Smooth muscle cell (in vitro differentiated cells): ENCODE measurements around the gene TSPAN13. TPM values are rescaled to one million over a fixed set of nuclear protein-coding genes. Genes with fewer than 3 reads are reported as not detected.
A peak's percentile ranks its signal among the peaks of the same experiment; 100 is the strongest.

ENCODE experiments used
- DNase-seq: peaks from one replicate; lab custom pipeline; 2025; ENCODE audit not compliant: unreplicated experiment; lab: John Stamatoyannopoulos, UW
- H2AFZ ChIP-seq: fragments of 200-600 bp; sonication (generic); 2 replicates; pipeline ENCODE4 v1.6.0; 2016; ENCODE audit warnings: antibody characterized with exemption, low read depth, mild to moderate bottlenecking
- H3F3A ChIP-seq: fragments of 200-600 bp; sonication (generic); 2 replicates; pipeline ENCODE4 v1.6.0; 2017; ENCODE audit warnings: antibody characterized with exemption, low read depth
- H3K27ac ChIP-seq: fragments of 200-600 bp; sonication (generic); 2 replicates; pipeline ENCODE4 v1.5.1; 2016; ENCODE audit warnings: low read depth, mild to moderate bottlenecking
- H3K27me3 ChIP-seq: fragments of 200-600 bp; sonication (generic); 2 replicates; pipeline ENCODE4 v1.6.1; 2016; ENCODE audit warnings: low read depth, mild to moderate bottlenecking
- H3K36me3 ChIP-seq: fragments of 200-600 bp; sonication (generic); 2 replicates; pipeline ENCODE4 v1.5.1; 2016; ENCODE audit warnings: low read depth
- H3K4me1 ChIP-seq: fragments of 200-600 bp; sonication (generic); 2 replicates; pipeline ENCODE4 v1.5.1; 2016; ENCODE audit warnings: low read depth
- H3K4me2 ChIP-seq: fragments of 200-600 bp; sonication (generic); 2 replicates; pipeline ENCODE4 v1.6.0; 2016; ENCODE audit warnings: mild to moderate bottlenecking
- H3K4me3 ChIP-seq: fragments of 200-600 bp; sonication (generic); 2 replicates; pipeline ENCODE4 v1.5.1; 2016; ENCODE audit warnings: mild to moderate bottlenecking
- H3K79me2 ChIP-seq: fragments of 200-600 bp; sonication (generic); 2 replicates; pipeline ENCODE4 v1.6.0; 2016; ENCODE audit warnings: low read depth, mild to moderate bottlenecking
- H3K9ac ChIP-seq: fragments of 200-600 bp; sonication (generic); 2 replicates; pipeline ENCODE4 v1.6.0; 2016; ENCODE audit warnings: low read depth
- H3K9me3 ChIP-seq: fragments of 200-600 bp; sonication (generic); replicated peaks from 2 replicates; pipeline ENCODE4 v1.5.1; 2016; ENCODE audit warnings: low read depth
- H4K20me1 ChIP-seq: fragments of 200-600 bp; sonication (generic); 2 replicates; pipeline ENCODE4 v1.6.0; 2016; ENCODE audit warnings: low read depth
- CTCF ChIP-seq: fragments of 200-600 bp; sonication (generic); IDR thresholded peaks from 2 replicates; pipeline ENCODE4 v1.5.1; 2017; ENCODE audit warnings: borderline replicate concordance, mild to moderate bottlenecking, antibody characterized with exemption; ENCODE audit not compliant: insufficient read depth, poor library complexity, severe bottlenecking
- WGBS: methylation state at CpG from one replicate; pipeline ENCODE4 v1.1.7; 2016; ENCODE audit warnings: low lambda C conversion rate; 5-methylcytosine and 5-hydroxymethylcytosine counted together
- polyA plus RNA-seq: library from polyadenylated mRNA; unstranded; fragments of >200 nt; fragmentation: Nextera tagmentation; extraction: Ambion mirVana; gene quantifications from 2 replicates; pipeline ENCODE4 v1.2.1, GENCODE V29; 2016
- total RNA-seq: library from RNA; depleted of rRNA; stranded (reverse); fragments of >200 nt; gene quantifications from 2 replicates; pipeline ENCODE4 v1.2.3, GENCODE V29; 2014

TSPAN13 gene
- total and polyA plus RNA-seq, 2 experiments from 2014 or later = 103 to 142 TPM

DNA sequence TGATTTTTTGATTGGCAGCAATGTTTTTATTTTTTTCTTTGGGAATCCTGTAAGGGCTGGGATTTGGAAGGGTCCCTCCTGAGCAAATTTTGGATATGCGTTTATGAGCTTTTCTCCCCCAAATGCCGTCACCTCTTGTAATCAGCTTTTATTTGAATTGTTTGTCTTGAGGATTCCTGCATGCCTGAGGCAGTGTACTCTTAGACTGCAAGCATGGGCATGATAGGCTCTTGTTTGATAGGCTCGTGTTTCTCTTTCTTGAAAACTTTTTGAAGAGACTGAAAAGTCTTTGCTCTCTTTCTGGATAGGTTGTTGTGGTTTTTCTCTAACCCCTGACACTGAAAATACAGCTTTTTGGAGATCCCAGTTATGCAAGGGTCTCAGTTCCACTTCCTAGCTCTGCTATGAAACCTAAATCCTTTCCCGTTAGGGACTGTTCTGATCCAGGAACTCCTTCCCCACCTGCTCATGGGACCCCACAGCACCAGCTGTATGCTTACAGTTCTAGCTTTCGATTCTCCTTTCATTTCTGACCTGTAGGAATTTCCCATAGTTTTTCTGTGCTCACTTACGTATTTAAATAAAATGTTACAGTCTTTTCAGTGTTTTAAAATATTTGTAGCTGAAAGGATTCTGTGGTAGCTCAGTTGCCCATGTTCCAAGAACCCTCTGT lies 17.2 kb downstream of the TSPAN13 start:
- Histone ChIP-seq H3K4me1 (peaks cover 14% of the 10 kb centered on the region), H3K4me3 (peak overlapping the region; percentile 34), H3K79me2 (peaks cover 86% of the 10 kb centered on the region), H3K36me3 (no peaks in the 10 kb centered on the region), H2AFZ (no peak overlapping the region), H3F3A (peaks cover 3% of the 10 kb centered on the region), H4K20me1 (peaks cover 72% of the 10 kb centered on the region), H3K9ac (peak overlapping the region; percentile 5), H3K4me2 (peak overlapping the region; percentile 75), H3K27me3 (no peaks in the 10 kb centered on the region), H3K27ac (peak overlapping the region; percentile 49), H3K9me3 (no peaks in the 10 kb centered on the region)
- no peak for DNase-seq
- 43% methylated on average over 6 of the region's 6 CpGs for WGBS
- TF ChIP-seq CTCF = no peak

DNA sequence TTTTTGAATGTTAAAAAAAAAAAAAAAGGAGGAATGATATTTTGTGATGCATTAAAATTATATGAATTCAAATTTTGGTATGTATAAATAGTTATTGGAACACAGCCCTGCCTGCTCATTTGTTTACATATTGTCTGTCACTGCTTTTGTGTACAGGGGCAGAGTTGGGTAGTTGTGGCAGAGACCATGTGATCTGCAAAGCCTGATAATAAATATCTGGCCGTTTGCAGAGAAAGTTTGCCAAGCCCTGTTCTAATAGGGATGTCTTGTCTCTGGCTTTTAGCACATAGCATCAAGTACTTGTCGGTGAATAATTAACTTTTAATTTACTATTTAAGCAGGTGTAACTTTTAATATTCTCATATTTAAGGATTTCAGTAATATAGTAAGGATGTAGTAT lies 19.8 kb downstream of the TSPAN13 start:
- H3K27me3 ChIP-seq = no peaks in the 10 kb centered on the region
- no peaks in the 10 kb centered on the region for H3K9me3 ChIP-seq
- 69% methylated on average over 2 of the region's 2 CpGs for WGBS
- peaks cover 79% of the 10 kb centered on the region for H4K20me1 ChIP-seq
- no peak overlapping the region for H3K4me2 ChIP-seq
- no peak overlapping the region for H3K4me3 ChIP-seq
- H3K9ac ChIP-seq = no peak overlapping the region
- H3F3A ChIP-seq = peaks cover 3% of the 10 kb centered on the region
- peaks cover 14% of the 10 kb centered on the region for H3K4me1 ChIP-seq
- no peaks in the 10 kb centered on the region for H3K36me3 ChIP-seq
- no peak for DNase-seq
- H2AFZ ChIP-seq = no peak overlapping the region
- peaks cover 84% of the 10 kb centered on the region for H3K79me2 ChIP-seq
- H3K27ac ChIP-seq = no peak overlapping the region
- TF ChIP-seq CTCF = no peak

- Histone ChIP-seq H3K4me3 (no peak overlapping the region), H3K4me1 (peaks cover 14% of the 10 kb centered on the region), H3F3A (peaks cover 3% of the 10 kb centered on the region), H3K27me3 (no peaks in the 10 kb centered on the region), H4K20me1 (peaks cover 79% of the 10 kb centered on the region), H3K4me2 (no peak overlapping the region), H3K36me3 (no peaks in the 10 kb centered on the region), H3K27ac (no peak overlapping the region), H3K9me3 (no peaks in the 10 kb centered on the region), H2AFZ (no peak overlapping the region), H3K9ac (no peak overlapping the region), H3K79me2 (peaks cover 79% of the 10 kb centered on the region)
- TF ChIP-seq CTCF = no peak
- WGBS = 89% methylated on average over 2 of the region's 2 CpGs
- DNase-seq = no peak
Observed at GRCh38 chr7:16773884-16774283, 20.3 kb downstream of the TSPAN13 start.

- H3K9me3 ChIP-seq = no peaks in the 10 kb centered on the region
- H3K27ac ChIP-seq = no peak overlapping the region
- no peak overlapping the region for H3K4me3 ChIP-seq
- peaks cover 14% of the 10 kb centered on the region for H3K4me1 ChIP-seq
- DNase-seq = no peak
- peaks cover 77% of the 10 kb centered on the region for H4K20me1 ChIP-seq
- H3F3A ChIP-seq = peaks cover 3% of the 10 kb centered on the region
- H3K79me2 ChIP-seq = peaks cover 75% of the 10 kb centered on the region
- no peak overlapping the region for H3K4me2 ChIP-seq
- H2AFZ ChIP-seq = no peak overlapping the region
- H3K9ac ChIP-seq = no peak overlapping the region
- WGBS = 66% methylated on average over 4 of the region's 4 CpGs
- H3K27me3 ChIP-seq = no peaks in the 10 kb centered on the region
- no peaks in the 10 kb centered on the region for H3K36me3 ChIP-seq
- no peak for TF ChIP-seq CTCF
Observed at GRCh38 chr7:16774294-16774693, 20.7 kb downstream of the TSPAN13 start.
